Stimulated activated CD4-positive, alpha-beta T cell treated with anti-CD3 and anti-CD28 coated beads, Interleukin-1b, Interleukin-23, amount 100 ng/mL, for 4 hours (primary cell): ENCODE data around the gene TEX2.
A peak's percentile ranks its signal among the peaks of the same experiment; 100 is the strongest.
"Not testable (repeated sequence)": the region's sequence is repeated elsewhere in the genome, so short reads cannot be mapped to it uniquely, and the experiment has no call there.

Experiments used
- DNase-seq, 2 donors: peaks; one replicate each; pipeline ENCODE4 v3.0.0-alpha.2; 2020; ENCODE audit warnings: low read depth in 2 of 2

Gene TEX2

DNA sequence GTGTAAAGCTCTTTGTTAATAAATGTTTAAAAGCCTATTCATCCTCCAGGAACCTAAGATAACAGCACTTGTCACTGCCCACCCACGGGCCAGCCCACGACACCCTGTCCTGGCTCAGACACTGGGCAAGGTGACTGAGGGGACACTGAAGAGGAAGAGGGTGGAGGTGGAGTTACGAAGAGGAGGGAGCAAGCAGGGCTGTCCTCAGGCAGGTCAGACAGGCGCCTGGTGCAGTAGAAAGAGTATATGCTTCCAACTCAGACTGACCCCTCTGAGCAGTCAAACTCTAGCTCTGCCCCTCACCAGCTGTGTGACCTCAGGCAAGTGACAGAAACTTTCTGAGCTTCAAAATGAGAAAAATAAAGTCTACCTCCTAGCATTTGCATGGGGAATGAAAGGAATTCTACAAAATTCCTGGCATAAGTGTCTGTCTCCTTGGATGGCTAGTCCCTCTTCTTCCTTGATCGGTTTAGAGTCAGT, 22.8 kb downstream of the TEX2 start:
- DNase-seq = no peak

DNA sequence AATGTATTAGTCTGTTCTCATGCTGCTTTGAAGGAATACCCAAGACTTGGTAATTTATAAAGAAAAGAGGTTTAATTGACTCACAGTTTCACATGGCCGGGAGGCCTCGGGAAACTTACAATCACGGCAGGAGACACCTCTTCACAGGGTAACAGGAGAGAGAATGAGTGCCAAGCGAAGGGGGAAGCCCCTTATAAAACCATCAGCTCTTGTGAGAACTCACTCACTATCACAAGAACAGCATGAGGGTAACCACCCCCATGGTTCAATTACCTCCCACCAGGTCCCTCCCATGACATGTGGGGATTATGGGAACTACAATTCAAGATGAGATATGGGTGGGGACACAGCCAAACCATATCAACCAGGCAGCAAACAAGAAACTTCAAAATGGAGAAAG, 24.6 kb downstream of the TEX2 start:
- DNase-seq = not testable (repeated sequence)

DNA sequence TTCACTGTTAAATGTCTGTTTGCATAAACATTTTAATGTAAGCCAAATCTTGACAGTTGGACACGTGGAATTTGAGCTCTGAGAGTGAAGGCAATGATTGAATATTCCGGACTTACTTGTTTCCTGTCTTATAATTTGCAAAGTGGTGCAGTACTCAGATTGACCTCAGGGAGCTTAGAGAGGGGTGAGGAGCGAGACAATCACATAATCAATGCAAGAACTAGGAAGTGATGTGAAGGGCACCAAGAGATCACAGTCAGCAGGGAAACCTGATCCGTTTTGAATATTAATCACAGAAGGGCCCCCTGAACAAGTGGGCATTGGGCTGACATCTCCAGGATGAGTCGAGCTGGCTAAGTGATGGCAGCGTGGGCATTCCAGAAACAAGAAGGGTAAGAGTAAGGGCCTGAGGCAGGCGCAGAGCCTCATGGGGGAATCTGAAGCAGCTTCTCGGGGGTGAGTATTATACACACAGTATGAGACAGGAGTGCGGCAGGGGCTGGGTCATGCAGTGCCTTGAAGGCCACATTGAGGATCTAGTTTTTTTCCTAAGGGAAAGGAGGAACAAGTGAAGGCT, 26.1 kb downstream of the TEX2 start:
- DNase-seq = no peak

DNA sequence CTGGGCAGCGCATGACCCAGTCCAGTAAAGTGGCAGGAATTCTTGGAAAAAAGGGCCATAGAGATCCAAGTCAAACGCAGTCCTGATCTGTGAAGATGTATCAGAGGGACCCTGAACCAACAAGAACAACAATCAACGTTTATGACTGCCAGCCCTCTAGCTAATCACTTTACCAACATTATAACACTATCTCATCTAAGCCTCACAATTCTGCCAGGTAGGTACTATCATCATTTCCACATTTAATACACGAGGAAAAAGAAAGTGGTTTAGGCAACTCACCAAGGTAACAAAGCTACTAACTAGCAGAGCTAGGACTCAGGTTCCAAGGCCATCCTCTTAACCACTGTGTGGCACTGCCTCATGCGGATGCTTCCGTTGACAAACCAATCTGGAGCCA, 28.1 kb downstream of the TEX2 start:
- DNase-seq = no peak

DNA sequence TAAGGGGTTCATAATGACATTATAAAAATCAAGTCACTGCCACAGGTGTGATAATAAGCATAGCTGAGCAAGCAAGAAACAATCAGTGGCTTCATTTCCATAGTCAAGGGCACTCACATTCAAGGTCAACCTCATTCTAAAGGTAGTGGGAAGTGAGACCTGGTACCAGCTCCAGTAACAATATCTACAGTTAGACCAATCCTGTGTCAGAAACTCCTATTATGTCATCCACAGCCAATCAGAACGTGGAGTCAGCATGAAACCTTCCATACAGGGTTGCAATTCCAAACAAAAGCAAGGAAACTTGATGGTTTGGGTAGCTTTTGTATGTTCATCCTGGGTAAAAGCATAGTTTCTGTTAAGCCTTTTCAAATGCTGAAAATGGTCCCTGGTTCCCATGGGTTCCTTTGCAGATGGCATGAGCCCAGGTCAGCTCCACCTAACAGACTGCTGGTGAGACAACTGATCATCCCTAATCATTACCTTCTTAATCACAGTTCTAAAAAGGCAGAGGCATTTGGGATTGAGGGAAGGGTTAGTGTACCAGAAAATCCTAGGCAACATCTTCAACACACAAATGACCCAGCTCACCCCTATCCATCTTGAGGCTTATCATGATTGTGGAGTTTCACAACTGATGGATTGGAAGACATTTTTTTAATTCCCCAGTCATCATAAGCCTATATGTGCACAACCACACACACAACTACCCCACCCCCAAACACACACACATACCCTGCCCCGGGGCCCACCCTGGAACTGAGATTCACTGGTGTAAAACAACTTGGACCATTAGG, 30.4 kb downstream of the TEX2 start:
- DNase-seq = no peak

DNA sequence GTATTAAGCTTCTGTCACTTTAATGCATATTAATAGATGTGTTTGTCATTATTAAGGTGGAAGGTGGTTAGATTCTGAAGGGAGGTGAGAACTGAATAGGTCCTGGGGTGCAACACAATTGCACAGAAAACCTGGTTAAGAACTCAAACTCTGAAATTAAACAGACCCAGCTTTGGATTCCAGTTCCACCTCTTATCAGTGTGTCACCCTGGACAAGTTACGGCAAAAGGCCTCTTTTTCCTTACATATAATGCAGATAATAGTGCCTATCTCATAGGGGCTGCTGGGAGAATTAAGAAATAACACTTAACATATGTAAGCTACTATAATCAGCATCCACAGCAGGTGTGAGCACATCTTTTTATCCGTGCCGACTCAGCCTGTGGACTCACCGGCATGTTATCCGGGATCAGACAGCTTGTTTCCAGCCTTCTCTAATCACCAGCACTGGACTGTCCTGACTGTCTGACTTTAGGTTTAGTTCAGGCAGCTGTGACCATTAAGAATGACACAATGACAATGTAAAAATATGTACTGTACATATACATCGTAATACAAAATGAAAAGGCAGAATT, 31.4 kb downstream of the TEX2 start:
- no peak for DNase-seq

DNA sequence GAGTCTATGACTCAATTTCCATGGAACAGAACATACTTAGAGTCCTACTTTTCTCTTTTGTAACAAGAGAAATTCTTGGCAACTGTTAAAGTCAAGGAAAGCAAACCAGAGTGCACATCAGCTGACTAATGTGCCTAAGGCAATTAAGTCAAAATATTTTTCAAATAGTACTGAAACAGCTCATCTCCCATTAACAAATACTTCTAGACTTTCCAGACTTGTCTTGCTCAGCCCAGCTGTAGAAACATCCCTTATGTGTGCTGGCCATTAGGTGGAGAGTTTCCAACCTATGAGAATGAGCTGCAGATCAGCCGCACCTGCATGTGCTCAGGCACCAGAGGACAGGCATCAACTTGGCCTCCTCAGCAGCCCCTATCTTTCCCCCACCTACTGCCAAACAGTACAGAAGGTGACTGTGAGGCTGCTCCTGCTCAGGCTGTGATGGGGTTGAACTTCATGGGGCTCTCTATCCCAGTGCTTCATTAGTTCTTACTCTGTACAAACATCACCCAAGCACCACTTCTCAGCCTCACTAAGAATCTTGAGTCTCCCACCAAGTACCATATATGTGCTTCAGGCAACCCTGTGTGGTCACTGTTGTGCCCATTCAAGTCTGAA, 32.2 kb downstream of the TEX2 start:
- DNase-seq = no peak

DNA sequence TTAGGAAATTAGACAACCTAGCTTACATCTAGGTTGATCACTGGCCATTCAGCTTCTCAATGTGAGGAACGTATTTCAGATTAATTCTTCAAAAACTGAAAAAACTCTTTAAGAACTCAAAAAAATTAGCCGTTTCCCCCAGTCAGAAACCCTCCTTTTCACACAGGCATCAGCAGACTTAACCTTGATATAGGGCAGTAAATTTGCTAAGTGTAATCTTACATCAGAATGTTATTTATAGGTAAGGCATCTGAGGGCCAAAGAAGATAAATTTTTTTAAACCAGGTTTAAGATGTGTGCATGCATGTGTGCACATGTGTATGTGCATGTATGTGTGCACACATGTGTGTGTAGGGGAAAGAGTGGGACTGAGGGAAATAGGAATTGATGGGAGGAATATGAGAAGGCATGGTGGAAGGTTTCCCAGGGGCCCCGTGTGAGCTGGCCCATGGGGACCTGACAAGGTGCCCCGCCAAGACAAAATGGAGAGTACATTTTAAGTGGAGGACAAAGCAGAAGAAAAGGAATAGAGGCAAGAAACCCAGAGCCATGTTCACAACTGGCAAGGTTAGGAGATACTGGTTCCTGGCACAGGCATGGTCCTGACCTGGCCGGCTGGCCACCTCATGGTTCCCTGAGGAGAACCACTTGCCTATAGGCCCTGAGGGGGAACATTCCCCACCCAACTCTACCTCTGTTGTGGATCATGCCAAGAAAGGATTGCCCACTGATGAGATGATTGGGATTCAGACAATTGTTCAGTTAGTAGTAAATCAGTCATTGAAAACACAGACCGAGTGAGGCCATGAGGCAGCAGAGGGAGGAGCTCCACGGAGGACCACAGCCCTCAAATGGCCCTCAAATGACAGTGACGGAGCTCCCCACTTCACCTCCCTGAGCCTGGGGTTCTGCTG, 33.0 kb downstream of the TEX2 start:
- DNase-seq = no peak

DNA sequence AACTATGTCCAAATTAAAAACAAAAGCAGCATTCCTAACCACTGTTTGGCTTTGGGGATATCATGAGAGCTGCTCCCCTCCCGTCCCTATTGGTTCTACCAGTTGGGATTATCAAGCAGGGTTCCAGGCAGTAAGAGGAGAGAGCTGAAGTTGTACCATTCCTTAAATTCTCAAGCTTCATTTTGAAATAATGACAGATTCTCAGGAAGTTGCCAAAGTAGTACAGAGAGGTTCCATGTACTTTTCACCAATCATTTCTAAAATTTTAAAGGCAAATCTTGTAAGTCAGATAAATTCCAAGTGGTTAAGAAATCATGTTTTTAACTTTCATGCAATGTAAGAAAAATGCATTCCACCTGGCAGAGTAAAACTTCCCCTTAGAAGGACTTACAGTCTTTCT, 36.9 kb downstream of the TEX2 start:
- DNase-seq = no peak

DNA sequence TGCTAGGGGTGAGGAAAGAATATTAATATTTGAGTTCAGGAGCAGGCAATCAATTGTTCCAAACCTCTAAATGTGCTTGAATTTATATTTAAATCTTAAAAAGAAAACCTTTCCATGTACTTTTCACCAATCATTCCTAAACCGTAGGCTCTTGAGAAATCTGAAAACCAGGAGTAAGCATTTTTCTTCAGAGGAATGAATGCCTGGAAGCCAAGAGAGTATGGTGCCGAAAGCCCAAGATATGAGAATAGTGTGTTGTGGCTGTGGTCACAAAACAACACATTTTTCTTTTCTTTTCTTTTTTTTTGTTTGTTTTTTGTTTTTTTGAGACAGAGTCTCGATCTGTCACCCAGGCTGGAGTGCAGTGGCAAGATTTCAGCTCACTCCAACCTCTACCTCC, 37.6 kb downstream of the TEX2 start:
- DNase-seq = no peak

DNA sequence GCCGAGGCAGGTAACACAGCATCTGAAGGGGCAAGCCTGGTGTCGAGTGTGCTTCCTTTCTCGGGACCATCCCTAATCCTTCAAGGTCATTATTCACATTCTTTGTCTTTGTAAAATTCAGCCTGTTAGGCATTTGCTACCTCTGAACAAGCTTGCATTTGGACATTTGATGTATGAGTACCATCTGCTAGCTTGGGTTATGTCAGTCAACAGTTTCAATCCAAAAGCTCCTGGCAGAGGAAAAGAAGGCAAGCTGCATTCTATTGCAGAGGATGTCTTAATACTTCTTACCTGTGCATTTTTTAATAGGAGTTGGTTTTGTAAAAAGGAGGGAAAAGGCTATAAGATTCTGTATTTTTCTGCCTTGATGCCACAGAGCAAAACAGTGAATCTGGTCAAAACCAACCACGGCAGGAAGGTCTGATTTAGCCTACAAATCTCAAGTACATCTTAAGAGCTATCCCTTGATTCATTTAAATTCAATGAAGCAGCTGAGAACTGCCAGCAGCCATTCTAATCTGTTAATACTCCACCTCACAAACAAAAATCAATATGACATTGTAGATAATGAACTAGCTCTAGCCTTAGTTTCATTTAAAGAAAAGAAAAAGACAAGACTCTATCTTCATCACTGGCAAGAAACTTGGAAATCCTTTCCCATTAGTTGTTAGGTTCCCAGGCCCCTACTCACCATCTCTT, 39.0 kb downstream of the TEX2 start:
- DNase-seq = no peak

DNA sequence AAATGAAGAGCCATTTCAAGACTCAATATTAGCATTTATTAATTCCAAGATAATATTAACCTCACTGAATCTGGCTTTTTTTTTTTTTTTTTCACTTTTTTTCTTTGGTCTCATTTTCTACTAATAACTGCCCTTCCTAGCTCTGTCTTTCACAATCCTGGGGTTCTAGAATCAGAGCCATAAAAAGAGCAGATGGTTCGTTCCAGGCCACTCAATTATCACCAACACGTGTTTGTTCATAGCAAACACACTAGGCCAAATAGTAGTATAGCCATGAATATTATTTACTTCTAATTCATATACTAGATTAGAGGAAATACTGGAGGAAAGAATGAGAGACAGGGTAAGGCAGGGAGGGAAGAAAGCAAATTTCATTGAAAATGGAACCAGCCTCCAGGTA, 39.8 kb downstream of the TEX2 start:
- no peak for DNase-seq

DNA sequence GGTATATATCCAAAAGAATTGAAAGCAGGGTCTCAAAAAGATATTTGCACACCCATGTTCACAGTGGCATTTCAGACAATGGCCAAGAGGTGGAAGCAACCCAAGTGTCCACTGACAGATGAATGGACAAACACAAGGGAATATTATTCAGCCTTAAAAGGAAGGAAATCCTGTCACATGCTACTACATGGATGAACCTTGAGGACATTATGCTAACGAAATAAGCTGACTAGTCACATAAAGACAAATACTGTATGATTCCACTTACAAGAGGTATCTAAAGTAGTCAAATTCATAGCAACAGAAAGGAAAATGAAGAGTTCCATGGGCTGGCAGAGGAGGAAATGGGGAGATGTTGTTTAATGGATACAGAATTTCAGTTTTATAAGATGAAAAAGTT, 41.4 kb downstream of the TEX2 start:
- no peak for DNase-seq

DNA sequence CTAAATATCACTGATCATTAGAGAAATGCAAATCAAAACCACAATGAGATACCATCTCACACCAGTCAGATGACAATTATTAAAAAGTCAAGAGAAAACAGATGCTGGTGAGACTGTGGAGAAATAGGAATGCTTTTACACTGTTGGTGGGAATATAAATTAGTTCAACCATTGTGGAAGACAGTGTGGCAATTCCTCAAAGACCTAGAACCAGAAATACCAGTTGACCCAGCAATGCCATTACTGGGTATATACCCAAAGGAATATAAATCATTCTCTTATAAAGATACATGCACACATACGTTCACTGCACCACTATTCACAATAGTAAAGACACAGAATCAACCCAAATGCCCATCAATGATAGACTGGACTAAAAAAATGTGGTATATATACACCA, 42.5 kb downstream of the TEX2 start:
- DNase-seq = not testable (repeated sequence)

DNA sequence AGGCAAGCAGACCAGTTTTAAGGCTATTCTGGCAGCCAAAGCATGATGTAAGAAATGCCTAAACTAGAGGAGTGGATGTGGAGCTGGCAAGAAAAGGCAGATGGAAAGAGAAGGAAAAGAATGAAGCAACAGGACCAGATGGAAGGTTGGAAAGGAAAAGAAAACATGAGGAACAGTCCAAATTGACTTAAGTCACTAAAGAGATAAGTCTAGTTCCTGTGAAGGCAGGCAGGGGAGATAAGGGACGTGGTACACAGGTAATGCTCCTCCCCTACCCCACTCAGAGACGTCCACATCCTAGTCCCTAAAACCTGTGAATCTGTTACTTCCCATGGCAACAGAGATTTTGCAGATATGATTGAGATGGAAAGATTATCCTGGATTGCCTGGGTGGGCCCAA, 43.5 kb downstream of the TEX2 start:
- no peak for DNase-seq

DNA sequence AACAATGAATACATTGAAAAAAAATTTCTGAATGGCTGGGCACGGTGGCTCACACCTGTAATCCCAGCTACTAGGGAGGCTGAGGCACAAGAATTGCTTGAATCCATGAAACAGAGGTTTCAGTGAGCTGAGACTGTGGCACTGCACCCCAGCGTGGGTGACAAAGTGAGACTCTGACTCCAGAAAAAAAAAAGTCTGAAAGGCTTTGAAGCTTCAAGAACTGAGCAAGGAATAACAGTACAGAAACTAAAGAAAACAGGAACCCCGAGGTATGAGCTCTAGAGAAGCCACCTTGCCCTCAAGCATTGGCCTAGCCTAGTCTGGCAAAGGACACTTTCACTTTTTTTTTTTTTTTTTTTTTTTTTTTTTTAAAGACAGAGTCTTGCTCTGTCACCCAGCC, 45.0 kb downstream of the TEX2 start:
- DNase-seq = peak in 1 of 2 donors; percentile 18

DNA sequence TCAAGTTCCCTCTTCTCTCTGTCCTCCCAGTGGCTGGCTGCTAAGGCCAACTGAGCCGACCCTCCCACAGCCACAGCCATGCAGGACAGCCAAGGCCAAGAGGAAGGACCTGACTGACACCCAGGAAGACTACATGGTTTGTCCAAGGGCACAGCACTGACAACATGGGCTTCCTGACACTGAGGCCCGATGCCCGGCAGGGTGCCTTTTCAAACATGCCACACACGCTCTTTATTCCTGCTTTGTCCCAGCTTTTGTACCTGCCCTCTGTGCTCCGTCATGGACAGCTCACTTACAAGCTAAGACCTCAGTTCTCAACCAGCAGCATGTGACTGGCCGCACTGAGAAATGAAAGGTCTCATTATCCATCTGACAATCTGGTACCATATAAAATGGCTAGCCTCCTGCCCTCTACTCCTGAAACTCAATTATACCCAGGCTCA, 45.8 kb downstream of the TEX2 start:
- no peak for DNase-seq

DNA sequence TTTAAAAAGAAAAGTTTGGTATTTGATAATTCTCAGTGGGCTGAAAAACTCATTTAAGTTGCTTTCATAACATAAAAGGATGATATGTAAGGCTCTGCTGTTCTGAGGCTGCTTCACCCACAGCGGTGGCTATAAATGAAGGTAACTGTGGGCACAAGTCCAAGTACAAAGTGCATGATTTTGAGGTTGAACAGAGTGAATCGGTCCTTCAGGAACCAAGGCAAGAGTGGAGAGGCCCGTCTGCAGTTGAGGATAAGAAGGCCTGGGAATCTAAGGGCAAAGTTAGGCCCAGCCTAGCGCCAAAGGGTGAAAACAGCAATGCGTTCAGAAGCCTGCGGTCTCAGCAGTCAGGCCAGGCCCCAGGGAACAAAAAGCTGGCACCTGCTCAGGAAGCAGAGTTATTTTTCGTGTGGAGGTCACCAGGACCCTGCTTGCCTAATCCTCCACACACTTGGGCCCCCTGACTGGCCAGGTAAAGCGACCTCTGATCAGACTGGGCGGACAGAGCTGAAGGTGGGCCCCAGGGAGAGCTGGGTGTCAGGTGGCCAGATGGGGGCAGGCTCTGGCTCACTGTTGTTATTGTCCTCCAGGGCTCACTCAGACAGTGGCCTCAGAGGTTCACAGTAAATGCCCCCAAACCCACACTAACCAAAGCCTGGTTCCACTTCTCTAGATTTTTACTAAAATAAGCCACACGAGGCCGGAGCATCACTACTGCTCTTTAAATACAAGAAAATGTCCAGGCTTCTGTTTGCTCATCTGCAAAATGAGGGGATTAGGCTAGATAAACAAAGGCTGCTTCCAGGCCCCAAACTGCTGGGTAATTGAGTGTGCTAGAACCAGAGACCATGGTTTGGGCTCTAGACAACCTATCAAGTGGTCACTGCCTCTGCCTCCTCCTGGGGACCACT, 46.5 kb downstream of the TEX2 start:
- no peak for DNase-seq

DNA sequence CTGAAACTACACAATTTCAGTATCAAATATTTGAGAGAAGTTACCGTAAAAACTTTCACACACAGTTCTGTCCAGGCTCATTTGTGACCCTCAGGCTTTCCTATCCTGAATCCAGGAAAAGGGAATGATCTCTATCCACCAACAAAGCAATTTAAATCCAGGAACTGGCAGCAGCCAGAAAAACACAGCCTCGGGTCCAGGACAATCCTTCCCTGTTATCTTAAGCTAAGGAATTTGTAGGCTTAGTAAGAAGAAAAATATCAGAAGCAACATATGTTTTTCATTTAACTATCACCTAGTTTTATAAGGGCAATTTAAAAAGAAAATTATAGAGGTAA, 47.1 kb downstream of the TEX2 start:
- no peak for DNase-seq

DNA sequence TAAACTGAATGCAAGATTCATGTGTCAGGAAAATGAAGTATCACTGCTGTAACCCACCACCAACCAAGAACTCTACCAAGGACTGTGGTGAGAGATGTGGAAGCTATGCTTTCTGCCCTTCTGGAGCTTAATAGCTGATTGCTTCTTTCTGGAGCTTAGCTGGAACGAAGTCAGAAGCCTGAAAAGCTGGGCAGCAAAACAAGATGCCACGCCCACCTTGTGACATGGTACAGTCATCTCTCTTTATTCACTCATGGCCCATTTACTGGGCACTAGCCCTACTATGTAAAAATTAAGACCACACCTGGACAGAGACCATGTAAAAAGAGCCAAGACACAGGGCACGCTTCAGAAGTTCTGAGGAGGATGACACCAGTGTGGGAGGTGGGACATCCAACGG, 48.1 kb downstream of the TEX2 start:
- no peak for DNase-seq
